Ascending aorta (tissue), 2 donors: ENCODE measurements around the gene GPC6. TPM values are rescaled to one million over a fixed set of nuclear protein-coding genes. Genes with fewer than 3 reads are reported as not detected.

Experiments
- DNase-seq, 2 donors: peaks; one replicate each; pipeline ENCODE4 v3.0.0-alpha.2; 2019; ENCODE audit warnings: low spot score in 2 of 2
- H3K27ac ChIP-seq, 2 donors: fragments of 200-600 bp; sonication (generic); one replicate each; pipeline ENCODE4 v1.5.1; 2016 to 2017; ENCODE audit warnings: mild to moderate bottlenecking in 1 of 2
- H3K27me3 ChIP-seq: fragments of 200-600 bp; sonication (generic); one replicate; pipeline ENCODE4 v1.5.1; 2017
- H3K36me3 ChIP-seq, 2 donors: fragments of 200-600 bp; sonication (generic); one replicate each; pipeline ENCODE4 v1.5.1; 2016
- H3K4me1 ChIP-seq, 2 donors: fragments of 200-600 bp; sonication (generic); one replicate each; pipeline ENCODE4 v1.5.1; 2016 to 2017; ENCODE audit warnings: mild to moderate bottlenecking in 1 of 2
- H3K4me3 ChIP-seq, 2 donors: fragments of 200-600 bp; sonication (generic); one replicate each; pipeline ENCODE4 v1.5.1; 2016 to 2017; ENCODE audit warnings: mild to moderate bottlenecking in 1 of 2
- H3K9me3 ChIP-seq, 2 donors: fragments of 200-600 bp; sonication (generic); one replicate each; pipeline ENCODE4 v1.5.1; 2016
- intact Hi-C: fragments of 100-400 bp; cut with DNase I; formaldehyde crosslinking; loops from one replicate; pipeline ENCODE4 v1.15.1; 2023
- total RNA-seq: library from RNA; depleted of rRNA; stranded (reverse); fragments of >200 nt; gene quantifications from one replicate; pipeline ENCODE4 v1.1.0, GENCODE V29; 2016
- TF ChIP-seq, protein P1 (sequence below), 3 experiments: fragments of 200-600 bp in 2 of 3; fragments of 450-650 bp in 1 of 3; sonication (generic) in 2 of 3; IDR thresholded peaks; one replicate each; pipeline ENCODE4 v1.5.1; 2016 to 2019; ENCODE audit warnings: antibody characterized with exemption in 3 of 3, mild to moderate bottlenecking in 1 of 3, moderate library complexity in 1 of 3

Gene GPC6
- total RNA-seq, 1 donor from 2014 or later: 23.2 TPM

DNA sequence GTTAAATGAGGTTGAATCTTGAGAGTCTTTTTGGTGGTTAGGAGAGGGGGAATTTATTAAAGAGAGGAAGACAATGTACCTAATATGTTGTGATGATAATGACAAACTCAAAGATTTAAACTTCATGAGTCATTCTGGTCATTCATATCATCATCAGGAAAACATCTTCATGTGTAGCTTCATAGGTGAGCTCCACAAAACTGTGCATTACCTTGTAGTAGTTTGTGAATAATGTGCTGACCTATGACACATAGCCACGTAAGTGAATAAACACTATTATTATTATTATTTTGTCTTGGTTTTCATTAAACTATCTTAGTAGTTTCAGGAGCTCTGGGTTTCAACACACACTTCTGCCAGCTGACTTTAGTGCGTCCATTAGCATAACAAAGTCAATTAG is 997 bp upstream of the GPC6 start:
- TF ChIP-seq, protein P1, sequence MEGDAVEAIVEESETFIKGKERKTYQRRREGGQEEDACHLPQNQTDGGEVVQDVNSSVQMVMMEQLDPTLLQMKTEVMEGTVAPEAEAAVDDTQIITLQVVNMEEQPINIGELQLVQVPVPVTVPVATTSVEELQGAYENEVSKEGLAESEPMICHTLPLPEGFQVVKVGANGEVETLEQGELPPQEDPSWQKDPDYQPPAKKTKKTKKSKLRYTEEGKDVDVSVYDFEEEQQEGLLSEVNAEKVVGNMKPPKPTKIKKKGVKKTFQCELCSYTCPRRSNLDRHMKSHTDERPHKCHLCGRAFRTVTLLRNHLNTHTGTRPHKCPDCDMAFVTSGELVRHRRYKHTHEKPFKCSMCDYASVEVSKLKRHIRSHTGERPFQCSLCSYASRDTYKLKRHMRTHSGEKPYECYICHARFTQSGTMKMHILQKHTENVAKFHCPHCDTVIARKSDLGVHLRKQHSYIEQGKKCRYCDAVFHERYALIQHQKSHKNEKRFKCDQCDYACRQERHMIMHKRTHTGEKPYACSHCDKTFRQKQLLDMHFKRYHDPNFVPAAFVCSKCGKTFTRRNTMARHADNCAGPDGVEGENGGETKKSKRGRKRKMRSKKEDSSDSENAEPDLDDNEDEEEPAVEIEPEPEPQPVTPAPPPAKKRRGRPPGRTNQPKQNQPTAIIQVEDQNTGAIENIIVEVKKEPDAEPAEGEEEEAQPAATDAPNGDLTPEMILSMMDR (IDR thresholded peaks at IDR 0.05): no peak
- intact Hi-C loops: loop anchor here (2.0 to 10.0 kb wide), 8 partner anchors 75 to 1377 kb away; partner anchors contain the start of gene GPR180
- H3K27ac ChIP-seq: no peak overlapping the region
- no peaks in the 10 kb centered on the region for H3K36me3 ChIP-seq
- H3K4me1 ChIP-seq: peaks cover 0 to 7% of the 10 kb centered on the region in 2 donors
- H3K9me3 ChIP-seq: no peaks in the 10 kb centered on the region
- no peak overlapping the region for H3K4me3 ChIP-seq
- no peak for DNase-seq
- no peaks in the 10 kb centered on the region for H3K27me3 ChIP-seq

DNA sequence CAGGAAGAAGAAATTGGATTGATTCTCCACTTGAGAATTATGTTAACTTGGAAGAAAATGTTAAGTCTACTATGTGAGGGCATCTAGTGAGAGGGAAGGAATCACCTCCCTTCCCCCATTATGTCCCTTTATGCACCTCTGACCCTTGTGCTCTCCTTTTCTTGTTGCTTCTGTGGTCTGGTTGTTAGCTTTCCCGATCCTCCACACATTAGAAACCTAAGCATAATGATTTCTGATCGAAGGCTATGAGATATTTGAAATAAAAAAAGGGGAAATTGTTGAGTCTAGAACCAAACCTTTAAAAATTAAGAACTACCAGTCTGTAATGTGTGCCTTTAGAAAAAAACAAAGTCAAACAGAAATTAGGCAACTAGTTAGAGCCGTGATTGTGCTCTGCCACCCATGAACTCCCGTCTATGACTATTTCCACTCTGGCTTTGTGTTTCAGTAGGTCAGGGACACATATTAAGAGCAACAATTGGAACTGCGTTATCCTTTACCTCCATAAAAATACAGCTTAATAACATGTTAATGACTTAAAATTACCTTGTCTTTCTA is 463 bp upstream of the GPC6 start:
- H3K4me3 ChIP-seq: peak overlapping the region; percentile 69 to 74
- H3K27ac ChIP-seq: peak overlapping the region in 1 of 2 donors; percentile 95
- no peaks in the 10 kb centered on the region for H3K9me3 ChIP-seq
- H3K27me3 ChIP-seq: no peaks in the 10 kb centered on the region
- no peak for DNase-seq
- TF ChIP-seq, protein P1 (IDR thresholded peaks at IDR 0.05): no peak
- H3K36me3 ChIP-seq: no peaks in the 10 kb centered on the region
- H3K4me1 ChIP-seq: peaks cover 0 to 9% of the 10 kb centered on the region in 2 donors
- intact Hi-C loops: loop anchor here (2.0 to 10.0 kb wide), 8 partner anchors 75 to 1376 kb away; partner anchors contain the start of gene GPR180

DNA sequence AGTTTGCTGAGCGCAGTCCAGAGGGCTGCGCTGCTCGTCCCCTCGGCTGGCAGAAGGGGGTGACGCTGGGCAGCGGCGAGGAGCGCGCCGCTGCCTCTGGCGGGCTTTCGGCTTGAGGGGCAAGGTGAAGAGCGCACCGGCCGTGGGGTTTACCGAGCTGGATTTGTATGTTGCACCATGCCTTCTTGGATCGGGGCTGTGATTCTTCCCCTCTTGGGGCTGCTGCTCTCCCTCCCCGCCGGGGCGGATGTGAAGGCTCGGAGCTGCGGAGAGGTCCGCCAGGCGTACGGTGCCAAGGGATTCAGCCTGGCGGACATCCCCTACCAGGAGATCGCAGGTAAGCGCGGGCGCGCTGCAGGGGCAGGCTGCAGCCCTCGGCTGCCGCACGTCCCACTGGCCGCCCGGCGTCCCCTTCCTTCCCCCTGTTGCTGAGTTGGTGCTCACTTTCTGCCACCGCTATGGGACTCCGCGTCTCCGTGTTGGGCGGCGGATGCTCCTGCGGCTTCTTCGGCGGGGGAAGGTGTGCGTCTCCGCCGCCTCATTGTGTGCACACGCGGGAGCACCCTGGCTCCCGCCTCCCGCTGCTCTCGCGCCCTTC is 772 bp downstream of the GPC6 start:
- Histone ChIP-seq H3K27me3 (no peaks in the 10 kb centered on the region), H3K9me3 (no peaks in the 10 kb centered on the region), H3K27ac (peak overlapping the region; percentile 58 to 95), H3K4me1 (peaks cover 0 to 11% of the 10 kb centered on the region in 2 donors), H3K36me3 (no peaks in the 10 kb centered on the region), H3K4me3 (peak overlapping the region; percentile 69 to 74)
- no peak for DNase-seq
- intact Hi-C loops: loop anchor here (2.0 to 10.0 kb wide), 8 partner anchors 77 to 1375 kb away; partner anchors contain the start of gene GPR180
- TF ChIP-seq, protein P1 (IDR thresholded peaks at IDR 0.05): no peak

DNA sequence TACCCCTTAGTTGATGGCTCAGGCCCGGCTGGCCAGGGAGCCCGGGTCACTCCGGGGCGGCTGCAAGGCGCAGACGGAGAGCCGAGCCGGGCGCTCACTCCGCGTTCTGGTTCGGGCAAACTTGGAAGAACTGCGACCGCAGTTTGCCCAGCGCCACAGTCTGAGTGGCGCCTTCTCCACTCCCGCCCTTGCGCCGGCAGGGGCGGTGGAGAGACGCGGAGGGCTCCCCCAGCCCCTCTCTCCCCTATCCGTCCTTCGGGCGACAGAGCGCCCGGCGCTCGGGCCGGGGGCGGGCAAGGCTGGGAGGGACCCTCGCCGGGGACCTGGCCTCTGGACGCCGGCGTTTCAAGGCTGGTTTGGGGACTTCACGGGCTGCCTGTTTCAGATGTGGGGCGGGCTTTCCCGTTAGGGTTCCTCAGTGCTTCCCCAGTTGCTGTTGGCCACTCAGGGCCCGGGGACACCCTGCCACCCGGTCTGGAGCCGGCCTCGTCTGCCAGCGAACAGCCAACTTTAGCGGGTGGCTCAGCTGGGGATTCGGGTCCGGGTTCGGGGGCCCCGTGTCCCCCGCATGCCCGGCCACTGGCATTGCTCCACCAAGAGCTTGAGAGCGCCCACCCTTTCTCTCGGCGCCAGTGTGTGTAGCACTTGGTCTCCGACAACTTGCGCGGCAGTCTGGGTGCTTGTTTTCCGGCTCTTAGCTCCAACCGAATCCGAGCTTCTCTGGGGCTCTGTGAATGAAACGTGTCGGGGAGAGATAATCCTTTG is 1.5 kb downstream of the GPC6 start:
- peak overlapping the region; percentile 58 to 95 for H3K27ac ChIP-seq
- DNase-seq: peak in 1 of 2 donors; percentile 81
- H3K27me3 ChIP-seq: no peaks in the 10 kb centered on the region
- no peaks in the 10 kb centered on the region for H3K36me3 ChIP-seq
- H3K4me3 ChIP-seq: peak overlapping the region; percentile 69 to 74
- intact Hi-C loops: loop anchor here (2.0 to 10.0 kb wide), 8 partner anchors 77 to 1374 kb away; partner anchors contain the start of gene GPR180
- peaks cover 0 to 11% of the 10 kb centered on the region in 2 donors for H3K4me1 ChIP-seq
- TF ChIP-seq, protein P1 (IDR thresholded peaks at IDR 0.05): peak in 2 of 3 experiments; percentile 32 to 69
- no peaks in the 10 kb centered on the region for H3K9me3 ChIP-seq

DNA sequence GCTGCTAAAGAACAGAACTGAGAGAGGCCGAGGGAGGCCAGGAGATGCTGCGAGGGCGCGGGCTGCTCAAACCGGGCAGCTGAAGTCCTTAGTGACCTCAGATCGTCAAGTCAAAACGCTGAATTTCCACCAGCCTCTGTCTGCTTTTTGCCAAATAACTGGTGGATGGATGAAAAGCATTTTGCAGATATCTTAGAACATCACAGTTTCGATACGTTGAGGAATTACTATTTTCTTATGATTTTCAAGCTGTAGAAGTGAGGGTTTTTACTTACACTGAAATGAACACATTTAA is 2.0 kb downstream of the GPC6 start:
- no peaks in the 10 kb centered on the region for H3K9me3 ChIP-seq
- TF ChIP-seq, protein P1 (IDR thresholded peaks at IDR 0.05): no peak
- no peaks in the 10 kb centered on the region for H3K36me3 ChIP-seq
- peak overlapping the region; percentile 69 to 74 for H3K4me3 ChIP-seq
- H3K4me1 ChIP-seq: peaks cover 0 to 11% of the 10 kb centered on the region in 2 donors
- intact Hi-C loops: loop anchor here (5.0 to 10.0 kb wide), 7 partner anchors 391 to 1374 kb away; partner anchors contain the start of gene GPR180
- DNase-seq: no peak
- no peaks in the 10 kb centered on the region for H3K27me3 ChIP-seq
- peak overlapping the region; percentile 58 to 95 for H3K27ac ChIP-seq
